PC-3 (cell line): ENCODE data around the gene AMER2. TPM values are rescaled to one million over a fixed set of nuclear protein-coding genes. Genes with fewer than 3 reads are reported as not detected.

Source experiments
- ATAC-seq: fragments of 200-7000 bp; cut with Tn5 transposase; 2 replicates; pipeline ENCODE4 v1.9.1; 2020; ENCODE audit warnings: mild to moderate bottlenecking, moderate library complexity
- BruUV-seq: library from RNA; stranded (reverse); fragments of 400-500 nt; replicated peaks from 2 replicates; lab custom pipeline; 2021; lab: Mats Ljungman, UMichigan
- CTCF ChIA-PET: fragments of 300-600 bp; sonication (Branson Sonifier 250); formaldehyde crosslinking; loops from one replicate; lab custom pipeline; 2022; ENCODE audit warnings: antibody characterized with exemption; lab: Charles Lee
- POLR2A ChIA-PET: fragments of 300-600 bp; sonication (Branson Sonifier 250); formaldehyde crosslinking; loops from one replicate; lab custom pipeline; 2022; ENCODE audit warnings: antibody characterized with exemption; ENCODE audit not compliant: unreplicated experiment; lab: Charles Lee
- DNase-seq: peaks from one replicate; pipeline ENCODE4 v3.0.0-alpha.2; 2015
- H2AFZ ChIP-seq: fragments of 300-600 bp; sonication (generic); 2 replicates; pipeline ENCODE4 v1.6.0; 2016; ENCODE audit warnings: antibody characterized with exemption, low read length
- H3F3A ChIP-seq: fragments of 300-600 bp; sonication (generic); one replicate; pipeline ENCODE4 v1.6.0; 2017; ENCODE audit warnings: antibody characterized with exemption, low read length, control low read depth, mild to moderate bottlenecking; ENCODE audit not compliant: unreplicated experiment
- H3K27ac ChIP-seq: fragments of 300-600 bp; sonication (generic); 2 replicates; pipeline ENCODE4 v1.5.1; 2016; ENCODE audit warnings: mild to moderate bottlenecking, low read length
- H3K27me3 ChIP-seq: fragments of 300-600 bp; sonication (generic); 2 replicates; pipeline ENCODE4 v1.6.1; 2016; ENCODE audit warnings: low read length, mixed read lengths
- H3K36me3 ChIP-seq: fragments of 300-600 bp; sonication (generic); 2 replicates; pipeline ENCODE4 v1.6.1; 2016; ENCODE audit warnings: low read depth, mixed run types, low read length, mixed read lengths
- H3K4me1 ChIP-seq: fragments of 300-600 bp; sonication (generic); 2 replicates; pipeline ENCODE4 v1.5.1; 2016; ENCODE audit warnings: low read length; ENCODE audit not compliant: insufficient read depth
- H3K4me2 ChIP-seq: fragments of 300-600 bp; sonication (generic); 2 replicates; pipeline ENCODE4 v1.6.0; 2016; ENCODE audit warnings: low read length
- H3K4me3 ChIP-seq: fragments of 300-600 bp; sonication (generic); 2 replicates; pipeline ENCODE4 v1.5.1; 2016; ENCODE audit warnings: mild to moderate bottlenecking, low read length, mixed read lengths
- H3K79me2 ChIP-seq: fragments of 300-600 bp; sonication (generic); 2 replicates; pipeline ENCODE4 v1.6.1; 2017; ENCODE audit warnings: low read length, mixed read lengths
- H3K9ac ChIP-seq: fragments of 300-600 bp; sonication (generic); 2 replicates; pipeline ENCODE4 v1.6.0; 2016; ENCODE audit warnings: mild to moderate bottlenecking, low read length
- H3K9me2 ChIP-seq: fragments of 300-600 bp; sonication (generic); replicated peaks from 2 replicates; pipeline ENCODE4 v1.6.1; 2016; ENCODE audit warnings: mixed run types, low read length, mixed read lengths
- H3K9me3 ChIP-seq: fragments of 300-600 bp; sonication (generic); 2 replicates; pipeline ENCODE4 v1.6.1; 2016; ENCODE audit warnings: low read length, mixed read lengths
- H4K20me1 ChIP-seq: fragments of 300-600 bp; sonication (generic); 2 replicates; pipeline ENCODE4 v1.6.1; 2016; ENCODE audit warnings: low read length, mixed read lengths
- EZH2 ChIP-seq: fragments of 300-600 bp; sonication (generic); IDR thresholded peaks from one replicate; pipeline ENCODE4 v1.6.1; 2017; ENCODE audit warnings: antibody characterized with exemption, mild to moderate bottlenecking, low read length; ENCODE audit not compliant: unreplicated experiment
- EZH2phosphoT487 ChIP-seq: fragments of 300-600 bp; sonication (generic); IDR thresholded peaks from 2 replicates; pipeline ENCODE4 v1.6.1; 2018; ENCODE audit warnings: mild to moderate bottlenecking, antibody characterized with exemption, low read length, borderline replicate concordance
- intact Hi-C: fragments of 100-400 bp; cut with micrococcal nuclease; formaldehyde crosslinking; loops from 2 replicates; pipeline ENCODE4 v1.9.0; 2023
- total RNA-seq: library from RNA; depleted of rRNA; stranded (reverse); fragments of >200 nt; gene quantifications from 2 replicates; pipeline ENCODE4 v1.2.3, GENCODE V29; 2014
- TF ChIP-seq, protein P1 (sequence below): fragments of 300-600 bp; sonication (generic); conservative IDR thresholded peaks from 2 replicates; pipeline ENCODE4 v1.5.1; 2017; ENCODE audit warnings: antibody characterized with exemption, low read depth, mild to moderate bottlenecking, low read length

The AMER2 gene
- total RNA-seq, 1 experiment from 2014 or later, result not detected

DNA sequence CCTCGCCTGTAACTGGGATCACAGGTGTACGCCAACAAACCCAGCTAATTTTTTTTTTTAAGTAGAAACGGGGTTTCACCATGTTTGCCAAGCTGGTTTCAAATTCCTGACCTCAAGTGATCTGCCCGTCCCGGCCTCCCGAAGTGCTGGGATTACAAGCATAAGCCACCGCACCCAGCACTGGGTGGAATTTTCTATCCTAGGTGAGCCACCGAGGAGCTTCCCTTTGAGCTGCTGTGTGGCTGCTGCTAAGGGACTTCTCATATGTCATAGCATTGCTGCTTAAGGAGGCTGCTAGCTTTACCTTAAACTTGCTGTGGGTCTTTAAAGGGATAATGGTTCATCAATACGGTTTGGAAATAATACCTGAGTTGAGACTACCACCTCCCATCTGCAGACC, 2.9 kb upstream of the AMER2 start:
- H3K36me3 ChIP-seq, result no peaks in the 10 kb centered on the region
- CTCF ChIA-PET, result interaction anchor here (0.7 kb wide), 1 partner anchor 296 kb away, joined by 5 read pairs; no protein-coding TSS in a partner anchor

DNA sequence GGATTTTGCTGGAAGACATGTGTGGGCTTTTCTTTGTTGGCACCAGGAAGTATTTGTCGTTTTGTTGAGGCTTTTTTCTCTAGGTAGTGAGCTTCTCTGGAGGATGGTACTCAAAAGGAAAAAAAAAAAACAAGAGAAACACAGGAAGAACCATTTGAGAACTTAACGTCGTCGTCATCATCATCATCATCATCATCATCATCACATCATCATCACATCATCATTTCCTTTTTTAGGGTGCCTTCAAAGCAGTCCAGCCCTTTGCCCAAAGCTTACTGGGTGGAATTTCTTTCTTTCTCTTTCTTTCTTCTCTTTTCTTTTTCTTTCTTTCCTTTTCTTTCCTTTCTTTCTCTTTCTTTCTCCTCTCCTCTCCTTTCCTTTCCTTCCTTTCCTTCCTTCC, 2.2 kb upstream of the AMER2 start:
- intact Hi-C loops, result no loop called here
- H4K20me1 ChIP-seq, result no peaks in the 10 kb centered on the region
- CTCF ChIA-PET, result no interaction called here
- no peak overlapping the region for H2AFZ ChIP-seq
- H3K4me2 ChIP-seq, result no peak overlapping the region
- no peaks in the 10 kb centered on the region for H3K36me3 ChIP-seq
- no TSS peak for BruUV-seq
- TF ChIP-seq, protein P1, sequence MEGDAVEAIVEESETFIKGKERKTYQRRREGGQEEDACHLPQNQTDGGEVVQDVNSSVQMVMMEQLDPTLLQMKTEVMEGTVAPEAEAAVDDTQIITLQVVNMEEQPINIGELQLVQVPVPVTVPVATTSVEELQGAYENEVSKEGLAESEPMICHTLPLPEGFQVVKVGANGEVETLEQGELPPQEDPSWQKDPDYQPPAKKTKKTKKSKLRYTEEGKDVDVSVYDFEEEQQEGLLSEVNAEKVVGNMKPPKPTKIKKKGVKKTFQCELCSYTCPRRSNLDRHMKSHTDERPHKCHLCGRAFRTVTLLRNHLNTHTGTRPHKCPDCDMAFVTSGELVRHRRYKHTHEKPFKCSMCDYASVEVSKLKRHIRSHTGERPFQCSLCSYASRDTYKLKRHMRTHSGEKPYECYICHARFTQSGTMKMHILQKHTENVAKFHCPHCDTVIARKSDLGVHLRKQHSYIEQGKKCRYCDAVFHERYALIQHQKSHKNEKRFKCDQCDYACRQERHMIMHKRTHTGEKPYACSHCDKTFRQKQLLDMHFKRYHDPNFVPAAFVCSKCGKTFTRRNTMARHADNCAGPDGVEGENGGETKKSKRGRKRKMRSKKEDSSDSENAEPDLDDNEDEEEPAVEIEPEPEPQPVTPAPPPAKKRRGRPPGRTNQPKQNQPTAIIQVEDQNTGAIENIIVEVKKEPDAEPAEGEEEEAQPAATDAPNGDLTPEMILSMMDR, result no peak
- TF ChIP-seq EZH2, result no peak
- no peak for TF ChIP-seq EZH2phosphoT487
- DNase-seq, result no peak
- no peaks in the 10 kb centered on the region for H3K4me1 ChIP-seq
- POLR2A ChIA-PET, result no interaction called here
- H3K27ac ChIP-seq, result no peak overlapping the region
- no peaks in the 10 kb centered on the region for H3K79me2 ChIP-seq
- peaks cover 81% of the 10 kb centered on the region for H3K27me3 ChIP-seq
- ATAC-seq, result no peak
- no peak overlapping the region for H3K9ac ChIP-seq
- no peaks in the 10 kb centered on the region for H3F3A ChIP-seq
- no peaks in the 10 kb centered on the region for H3K9me3 ChIP-seq
- H3K9me2 ChIP-seq, result no peaks in the 10 kb centered on the region
- no peak overlapping the region for H3K4me3 ChIP-seq

More for the DNA sequence above, 2.9 kb upstream of the AMER2 start:
- no peaks in the 10 kb centered on the region for H3K4me1 ChIP-seq
- intact Hi-C loops, result no loop called here
- H3F3A ChIP-seq, result no peaks in the 10 kb centered on the region
- H3K9ac ChIP-seq, result no peak overlapping the region
- no peak for ATAC-seq
- H3K27ac ChIP-seq, result no peak overlapping the region
- H3K9me2 ChIP-seq, result no peaks in the 10 kb centered on the region
- no peak overlapping the region for H3K4me3 ChIP-seq
- DNase-seq, result no peak
- POLR2A ChIA-PET, result no interaction called here
- TF ChIP-seq, protein P1, result no peak
- TF ChIP-seq EZH2, result no peak
- no peak for TF ChIP-seq EZH2phosphoT487
- no peak overlapping the region for H3K4me2 ChIP-seq
- H3K27me3 ChIP-seq, result peaks cover 84% of the 10 kb centered on the region
- H2AFZ ChIP-seq, result no peak overlapping the region
- H4K20me1 ChIP-seq, result no peaks in the 10 kb centered on the region
- no peaks in the 10 kb centered on the region for H3K79me2 ChIP-seq
- no TSS peak for BruUV-seq
- no peaks in the 10 kb centered on the region for H3K9me3 ChIP-seq

DNA sequence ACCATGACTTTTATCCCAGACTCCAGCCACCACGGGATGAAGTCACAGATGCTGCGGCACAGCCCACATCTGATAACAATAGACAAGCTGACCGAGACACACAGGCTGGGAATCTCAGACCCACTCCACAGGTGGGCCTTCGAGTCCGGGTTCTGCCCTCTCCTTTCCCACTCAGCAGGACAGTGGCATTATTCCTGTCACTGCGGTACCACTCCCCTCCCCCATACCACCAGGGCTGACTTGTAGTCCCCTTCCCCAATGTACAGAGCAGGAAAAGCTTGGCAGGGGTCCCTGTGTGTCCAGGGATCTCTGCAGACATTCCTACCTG, 179 bp upstream of the AMER2 start:
- BruUV-seq, result no TSS peak
- CTCF ChIA-PET, result no interaction called here

More for the DNA sequence above, 179 bp upstream of the AMER2 start:
- Histone ChIP-seq H4K20me1 (no peaks in the 10 kb centered on the region), H3K36me3 (no peaks in the 10 kb centered on the region), H3K27me3 (peaks cover 80% of the 10 kb centered on the region), H3K9me3 (no peaks in the 10 kb centered on the region), H3K4me2 (no peak overlapping the region), H2AFZ (no peak overlapping the region), H3K9ac (no peak overlapping the region), H3K9me2 (no peaks in the 10 kb centered on the region), H3K27ac (no peak overlapping the region), H3K4me1 (no peaks in the 10 kb centered on the region), H3F3A (no peaks in the 10 kb centered on the region), H3K4me3 (no peak overlapping the region), H3K79me2 (no peaks in the 10 kb centered on the region)
- POLR2A ChIA-PET, result no interaction called here
- no peak for ATAC-seq
- no peak for DNase-seq
- intact Hi-C loops, result no loop called here
- TF ChIP-seq EZH2 (no peak), EZH2phosphoT487 (no peak)
- TF ChIP-seq, protein P1, result no peak
